HG02798 (cell line): ENCODE measurements around the gene OR2W1.

Experiments
- ATAC-seq: cut with Tn5 transposase; IDR thresholded peaks from one replicate; pipeline ENCODE4 v1.9.1; 2021; ENCODE audit warnings: mild to moderate bottlenecking; ENCODE audit not compliant: unreplicated experiment, poor library complexity

The OR2W1 gene

GRCh38 chr6:29005183-29005885 lies 39.6 kb downstream of the OR2W1 start, which contains the start of gene ZNF311:
ZNF311 (minus strand) TSS chr6:29005315; CDS start chr6:29003954, 1,361 bp downstream.
- ATAC-seq, result no peak

DNA sequence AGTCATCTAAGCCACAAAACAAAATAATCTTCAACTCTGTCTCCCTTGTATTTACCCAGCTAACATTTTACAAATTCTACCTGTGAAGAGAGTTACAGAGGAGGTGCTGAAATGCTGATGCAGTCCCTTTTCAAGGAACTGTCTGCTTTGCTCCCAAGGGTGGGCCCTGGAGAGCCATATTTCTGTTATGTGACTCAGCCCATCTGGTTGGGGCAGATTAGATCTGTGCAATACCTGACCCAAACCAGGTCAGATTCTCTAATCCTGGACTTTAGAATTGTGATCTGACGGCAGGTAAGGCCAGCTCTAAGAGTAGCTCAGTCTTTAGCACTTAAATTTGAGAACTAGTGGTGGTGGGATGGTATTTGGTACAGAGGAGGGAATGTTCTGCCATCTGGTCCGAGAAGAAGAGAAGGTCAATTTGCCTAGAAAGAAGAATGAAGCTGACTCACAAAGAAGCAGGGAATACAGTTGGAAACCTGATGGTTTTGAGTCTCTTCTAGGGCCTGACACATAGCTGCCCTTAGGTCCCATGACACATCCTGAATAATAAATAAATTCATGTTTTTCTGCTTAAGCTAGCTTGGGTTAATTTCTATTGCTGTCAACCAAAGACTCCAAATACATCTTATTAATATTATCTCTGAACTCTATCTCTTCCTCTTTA lies 48.0 kb downstream of the OR2W1 start:
- no peak for ATAC-seq

GRCh38 chr6:28995093-28995650 lies 49.8 kb downstream of the OR2W1 start:
- no peak for ATAC-seq
